Mucosa of stomach (tissue), 1 donor: ENCODE measurements around the gene AHSG.

ENCODE experiments used
- H3K27me3 ChIP-seq: one replicate; pipeline ENCODE4 v1.7.0; 2013; ENCODE audit warnings: mild to moderate bottlenecking, low read length; ENCODE audit not compliant: control insufficient read depth, insufficient read depth
- H3K36me3 ChIP-seq: one replicate; pipeline ENCODE4 v1.7.0; 2013; ENCODE audit warnings: low read length; ENCODE audit not compliant: control insufficient read depth, insufficient read depth
- H3K4me1 ChIP-seq: one replicate; pipeline ENCODE4 v1.7.0; 2013; ENCODE audit warnings: mild to moderate bottlenecking, low read length; ENCODE audit not compliant: control insufficient read depth, insufficient read depth
- H3K4me3 ChIP-seq: one replicate; pipeline ENCODE4 v1.7.0; 2013; ENCODE audit warnings: low read length
- H3K9ac ChIP-seq: one replicate; pipeline ENCODE4 v1.7.0; 2013; ENCODE audit warnings: mild to moderate bottlenecking, low read length, moderate library complexity
- H3K9me3 ChIP-seq: one replicate; pipeline ENCODE4 v1.7.0; 2013; ENCODE audit warnings: mild to moderate bottlenecking, low read length, moderate library complexity; ENCODE audit not compliant: control insufficient read depth
- donor health status: Pancreatic carcinoma.

AHSG gene

DNA sequence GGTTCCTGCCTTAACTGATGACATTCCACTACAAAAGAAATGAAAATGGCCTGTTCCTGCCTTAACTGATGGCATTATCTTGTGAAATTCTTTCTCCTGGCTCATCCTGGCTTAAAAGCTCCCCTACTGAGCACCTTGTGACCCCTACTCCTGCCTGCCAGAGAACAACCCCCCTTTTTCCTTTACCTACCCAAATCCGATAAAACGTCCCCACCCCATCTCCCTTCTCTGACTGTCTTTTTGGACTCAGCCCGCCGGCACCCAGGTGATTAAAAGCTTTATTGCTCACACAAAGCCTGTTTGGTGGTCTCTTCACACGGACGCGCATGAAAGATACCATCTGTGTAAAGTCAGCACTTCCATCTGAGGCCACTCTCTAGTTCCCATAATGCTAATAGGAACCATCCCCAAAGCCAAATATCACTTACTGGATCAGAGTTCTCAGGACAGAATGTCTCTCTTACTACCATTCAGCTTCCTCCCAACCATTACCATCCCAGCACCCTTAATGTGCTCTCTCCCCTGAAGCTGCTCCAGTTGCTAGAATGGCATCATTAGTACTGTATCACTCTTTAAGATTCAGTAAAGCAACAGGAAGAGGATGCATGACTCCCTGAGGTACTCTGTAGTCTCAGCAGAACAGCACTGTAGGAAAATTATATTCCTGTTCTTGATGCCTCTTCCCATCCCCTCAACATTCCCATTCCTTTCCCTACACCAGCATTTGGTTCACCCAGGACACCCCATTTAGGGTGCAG, 50.7 kb downstream of the AHSG start:
- Histone ChIP-seq H3K4me1 (no peaks in the 10 kb centered on the region), H3K9ac (no peak overlapping the region), H3K27me3 (no peaks in the 10 kb centered on the region), H3K4me3 (no peak overlapping the region), H3K9me3 (no peaks in the 10 kb centered on the region), H3K36me3 (no peaks in the 10 kb centered on the region)

DNA sequence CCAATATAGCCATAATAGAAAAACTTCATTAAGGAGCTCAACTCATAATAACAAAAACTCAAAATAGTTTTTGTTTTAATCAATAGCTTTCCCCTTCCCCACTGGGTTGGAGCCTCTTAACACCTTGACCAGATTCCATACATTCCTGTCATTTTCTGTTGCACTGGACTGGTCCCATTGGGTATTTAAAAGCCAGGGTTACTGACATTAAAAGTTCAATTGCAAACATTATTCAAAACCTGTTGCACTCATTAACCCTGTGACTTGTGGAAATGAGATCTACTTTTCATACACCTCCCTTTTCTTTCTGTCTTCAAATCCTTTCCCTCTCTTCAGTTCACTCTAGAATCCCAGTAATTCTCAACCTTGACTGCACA, 51.2 kb downstream of the AHSG start:
- H3K4me3 ChIP-seq = no peak overlapping the region
- no peak overlapping the region for H3K9ac ChIP-seq
- no peaks in the 10 kb centered on the region for H3K27me3 ChIP-seq
- no peaks in the 10 kb centered on the region for H3K36me3 ChIP-seq
- H3K4me1 ChIP-seq = no peaks in the 10 kb centered on the region
- no peaks in the 10 kb centered on the region for H3K9me3 ChIP-seq

GRCh38 chr3:186664506-186664905, 51.6 kb downstream of the AHSG start:
- no peaks in the 10 kb centered on the region for H3K4me1 ChIP-seq
- H3K36me3 ChIP-seq = no peaks in the 10 kb centered on the region
- H3K9ac ChIP-seq = no peak overlapping the region
- no peaks in the 10 kb centered on the region for H3K9me3 ChIP-seq
- H3K4me3 ChIP-seq = no peak overlapping the region
- no peaks in the 10 kb centered on the region for H3K27me3 ChIP-seq

GRCh38 chr3:186665625-186666188, 52.8 kb downstream of the AHSG start, which contains the start of gene HRG:
Gene HRG, plus strand, starts transcription at chr3:186666014. Its CDS starts 18 bp downstream, at chr3:186666032.
- Histone ChIP-seq H3K4me1 (no peaks in the 10 kb centered on the region), H3K36me3 (no peaks in the 10 kb centered on the region), H3K9me3 (no peaks in the 10 kb centered on the region), H3K27me3 (no peaks in the 10 kb centered on the region), H3K4me3 (no peak within 1 kb of the TSS), H3K9ac (no peak within 1 kb of the TSS)

GRCh38 chr3:186668426-186668825, 55.6 kb downstream of the AHSG start:
- no peaks in the 10 kb centered on the region for H3K27me3 ChIP-seq
- H3K4me3 ChIP-seq = no peak overlapping the region

GRCh38 chr3:186669378-186670084, 56.7 kb downstream of the AHSG start:
- H3K27me3 ChIP-seq = no peaks in the 10 kb centered on the region
- H3K36me3 ChIP-seq = no peaks in the 10 kb centered on the region
- no peak overlapping the region for H3K9ac ChIP-seq
- no peaks in the 10 kb centered on the region for H3K9me3 ChIP-seq
- no peaks in the 10 kb centered on the region for H3K4me1 ChIP-seq
- H3K4me3 ChIP-seq = no peak overlapping the region

More at GRCh38 chr3:186668426-186668825, 55.6 kb downstream of the AHSG start:
- Histone ChIP-seq H3K9me3 (no peaks in the 10 kb centered on the region), H3K36me3 (no peaks in the 10 kb centered on the region), H3K4me1 (no peaks in the 10 kb centered on the region), H3K9ac (no peak overlapping the region)

- no peak overlapping the region for H3K9ac ChIP-seq
- H3K4me1 ChIP-seq = no peaks in the 10 kb centered on the region
- H3K4me3 ChIP-seq = no peak overlapping the region
- no peaks in the 10 kb centered on the region for H3K27me3 ChIP-seq
- no peaks in the 10 kb centered on the region for H3K36me3 ChIP-seq
- H3K9me3 ChIP-seq = no peaks in the 10 kb centered on the region
Measured at GRCh38 chr3:186670155-186670554, 57.3 kb downstream of the AHSG start.
